ENCODE measurements around the gene CTNNAL1.
A peak's percentile ranks its signal among the peaks of the same experiment; 100 is the strongest.

Gene CTNNAL1

GRCh38 chr9:109040571-109040970, 27.3 kb upstream of the CTNNAL1 start:
- H3K79me2 ChIP-seq (ENCODE audit: control insufficient read depth, insufficient read depth, low read length, unreplicated experiment) = no peaks in the 10 kb centered on the region
- H2AFZ ChIP-seq (ENCODE audit: low read length, unreplicated experiment) = no peak overlapping the region
- H3K27me3 ChIP-seq (ENCODE audit: insufficient read depth, low read length) = no peaks in the 10 kb centered on the region
- no peak overlapping the region for H3K27ac ChIP-seq (ENCODE audit: low read depth, low read length)
- H3K36me3 ChIP-seq (ENCODE audit: insufficient read depth, low read length) = peaks cover 34% of the 10 kb centered on the region
- H3K4me3 ChIP-seq (ENCODE audit: low read depth, low read length) = no peak overlapping the region
- H3K4me1 ChIP-seq (ENCODE audit: control insufficient read depth, insufficient read depth, low read length, unreplicated experiment) = peaks cover 28% of the 10 kb centered on the region

GRCh38 chr9:109039539-109039938, 26.2 kb upstream of the CTNNAL1 start:
- no peak overlapping the region for H3K27ac ChIP-seq (ENCODE audit: low read depth, low read length)
- peaks cover 37% of the 10 kb centered on the region for H3K4me1 ChIP-seq (ENCODE audit: control insufficient read depth, insufficient read depth, low read length, unreplicated experiment)
- no peak overlapping the region for H3K4me3 ChIP-seq (ENCODE audit: low read depth, low read length)
- peaks cover 28% of the 10 kb centered on the region for H3K36me3 ChIP-seq (ENCODE audit: insufficient read depth, low read length)
- H3K79me2 ChIP-seq (ENCODE audit: control insufficient read depth, insufficient read depth, low read length, unreplicated experiment) = no peaks in the 10 kb centered on the region
- no peaks in the 10 kb centered on the region for H3K27me3 ChIP-seq (ENCODE audit: insufficient read depth, low read length)
- no peak overlapping the region for H2AFZ ChIP-seq (ENCODE audit: low read length, unreplicated experiment)

GRCh38 chr9:109037946-109038715, 24.8 kb upstream of the CTNNAL1 start:
- Histone ChIP-seq H2AFZ (ENCODE audit: low read length, unreplicated experiment) (no peak overlapping the region), H3K36me3 (ENCODE audit: insufficient read depth, low read length) (peaks cover 26% of the 10 kb centered on the region), H3K27me3 (ENCODE audit: insufficient read depth, low read length) (no peaks in the 10 kb centered on the region), H3K79me2 (ENCODE audit: control insufficient read depth, insufficient read depth, low read length, unreplicated experiment) (peaks cover 10% of the 10 kb centered on the region), H3K4me1 (ENCODE audit: control insufficient read depth, insufficient read depth, low read length, unreplicated experiment) (peaks cover 44% of the 10 kb centered on the region), H3K27ac (ENCODE audit: low read depth, low read length) (no peak overlapping the region), H3K4me3 (ENCODE audit: low read depth, low read length) (no peak overlapping the region)

GRCh38 chr9:109036744-109037680, 23.7 kb upstream of the CTNNAL1 start:
- H3K27me3 ChIP-seq (ENCODE audit: insufficient read depth, low read length) = no peaks in the 10 kb centered on the region
- H3K79me2 ChIP-seq (ENCODE audit: control insufficient read depth, insufficient read depth, low read length, unreplicated experiment) = peaks cover 13% of the 10 kb centered on the region
- no peak overlapping the region for H2AFZ ChIP-seq (ENCODE audit: low read length, unreplicated experiment)
- peaks cover 44% of the 10 kb centered on the region for H3K4me1 ChIP-seq (ENCODE audit: control insufficient read depth, insufficient read depth, low read length, unreplicated experiment)
- peak overlapping the region; percentile 73 for H3K27ac ChIP-seq (ENCODE audit: low read depth, low read length)
- H3K36me3 ChIP-seq (ENCODE audit: insufficient read depth, low read length) = peaks cover 23% of the 10 kb centered on the region
- no peak overlapping the region for H3K4me3 ChIP-seq (ENCODE audit: low read depth, low read length)

DNA sequence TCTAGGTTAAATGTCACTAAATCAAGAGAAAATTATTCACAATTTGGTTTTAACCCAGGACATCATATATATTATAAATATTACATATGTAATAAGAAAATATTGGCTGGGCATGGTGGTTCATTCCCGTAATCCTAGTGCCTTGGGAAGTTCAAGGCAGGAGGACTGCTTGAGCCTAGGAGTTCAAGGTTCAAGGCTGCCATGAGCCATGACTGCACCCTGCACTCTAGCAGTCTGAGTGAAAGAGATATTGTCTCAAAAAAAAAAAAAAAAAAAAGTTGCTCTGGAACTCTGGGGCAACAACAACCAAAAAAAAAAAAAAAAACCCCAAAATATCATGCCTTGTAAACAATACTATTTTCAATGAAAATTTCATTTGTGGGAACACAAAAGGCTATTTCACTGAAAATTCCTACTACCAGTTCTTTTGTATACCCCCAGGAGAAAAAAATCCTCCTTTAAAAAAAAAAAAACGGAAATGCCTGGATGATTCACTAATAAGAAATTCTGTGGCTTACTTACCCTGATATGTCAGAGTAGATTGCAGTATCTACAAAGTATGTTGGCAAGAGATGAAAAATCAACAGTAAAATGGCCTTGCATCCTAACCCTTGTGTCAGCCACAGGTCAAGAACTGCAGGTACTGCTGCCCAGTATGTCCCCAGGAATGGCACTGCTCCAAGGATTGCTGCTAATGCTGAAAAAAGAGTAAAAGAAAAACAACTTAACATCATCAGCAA, 22.6 kb upstream of the CTNNAL1 start:
- H3K4me3 ChIP-seq (ENCODE audit: low read depth, low read length) = no peak overlapping the region
- no peaks in the 10 kb centered on the region for H3K27me3 ChIP-seq (ENCODE audit: insufficient read depth, low read length)
- no peak overlapping the region for H2AFZ ChIP-seq (ENCODE audit: low read length, unreplicated experiment)
- H3K36me3 ChIP-seq (ENCODE audit: insufficient read depth, low read length) = peaks cover 22% of the 10 kb centered on the region
- H3K27ac ChIP-seq (ENCODE audit: low read depth, low read length) = peak overlapping the region; percentile 73
- H3K4me1 ChIP-seq (ENCODE audit: control insufficient read depth, insufficient read depth, low read length, unreplicated experiment) = peaks cover 56% of the 10 kb centered on the region
- H3K79me2 ChIP-seq (ENCODE audit: control insufficient read depth, insufficient read depth, low read length, unreplicated experiment) = peaks cover 15% of the 10 kb centered on the region

DNA sequence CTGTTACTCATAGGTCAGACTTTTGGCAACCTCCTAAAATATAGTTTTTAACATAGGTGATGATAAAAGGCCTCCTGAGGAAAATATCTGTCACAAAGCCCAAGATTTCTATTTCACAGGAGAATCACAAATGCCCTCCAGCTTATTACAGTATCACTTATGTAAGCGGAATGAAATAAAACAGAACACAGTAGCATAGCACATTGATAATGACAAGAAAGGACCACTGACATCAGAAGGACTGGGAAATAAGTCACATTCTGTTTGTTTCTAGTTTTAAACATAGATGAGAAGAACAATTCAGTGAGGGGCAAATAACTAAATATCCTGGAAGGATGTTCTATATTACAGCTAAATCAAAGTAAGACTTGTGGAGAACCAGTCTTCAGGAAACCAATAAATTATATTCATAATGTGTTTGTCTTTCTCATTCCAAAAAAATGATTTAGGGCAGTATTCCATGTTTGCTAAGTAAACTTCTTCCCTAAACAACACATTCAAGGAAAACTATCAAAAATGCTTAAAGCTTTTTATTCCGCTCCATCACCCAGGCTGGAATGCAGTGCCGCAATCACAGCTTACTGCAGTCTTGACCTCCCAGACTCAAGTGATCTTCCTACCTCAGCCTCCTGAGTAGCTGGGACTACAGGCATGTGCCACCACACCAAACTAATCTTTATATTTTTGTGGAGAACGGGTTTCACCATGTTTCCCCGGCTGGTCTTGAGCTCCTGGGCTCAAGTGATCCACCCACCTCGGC, 20.8 kb upstream of the CTNNAL1 start:
- Histone ChIP-seq H3K36me3 (ENCODE audit: insufficient read depth, low read length) (peaks cover 22% of the 10 kb centered on the region), H3K27ac (ENCODE audit: low read depth, low read length) (no peak overlapping the region)

GRCh38 chr9:109031241-109031640, 17.9 kb upstream of the CTNNAL1 start:
- Histone ChIP-seq H2AFZ (ENCODE audit: low read length, unreplicated experiment) (no peak overlapping the region), H3K4me3 (ENCODE audit: low read depth, low read length) (no peak overlapping the region), H3K27me3 (ENCODE audit: insufficient read depth, low read length) (no peaks in the 10 kb centered on the region), H3K79me2 (ENCODE audit: control insufficient read depth, insufficient read depth, low read length, unreplicated experiment) (peaks cover 15% of the 10 kb centered on the region), H3K36me3 (ENCODE audit: insufficient read depth, low read length) (peaks cover 16% of the 10 kb centered on the region), H3K4me1 (ENCODE audit: control insufficient read depth, insufficient read depth, low read length, unreplicated experiment) (peaks cover 33% of the 10 kb centered on the region), H3K27ac (ENCODE audit: low read depth, low read length) (no peak overlapping the region)

More for the DNA sequence above, 20.8 kb upstream of the CTNNAL1 start:
- Histone ChIP-seq H2AFZ (ENCODE audit: low read length, unreplicated experiment) (no peak overlapping the region), H3K79me2 (ENCODE audit: control insufficient read depth, insufficient read depth, low read length, unreplicated experiment) (peaks cover 15% of the 10 kb centered on the region), H3K4me1 (ENCODE audit: control insufficient read depth, insufficient read depth, low read length, unreplicated experiment) (peaks cover 56% of the 10 kb centered on the region), H3K4me3 (ENCODE audit: low read depth, low read length) (no peak overlapping the region), H3K27me3 (ENCODE audit: insufficient read depth, low read length) (no peaks in the 10 kb centered on the region)

- Histone ChIP-seq H3K27me3 (ENCODE audit: insufficient read depth, low read length) (no peaks in the 10 kb centered on the region), H3K4me3 (ENCODE audit: low read depth, low read length) (no peak overlapping the region), H3K36me3 (ENCODE audit: insufficient read depth, low read length) (peaks cover 16% of the 10 kb centered on the region), H3K79me2 (ENCODE audit: control insufficient read depth, insufficient read depth, low read length, unreplicated experiment) (peaks cover 15% of the 10 kb centered on the region), H3K4me1 (ENCODE audit: control insufficient read depth, insufficient read depth, low read length, unreplicated experiment) (peaks cover 26% of the 10 kb centered on the region), H2AFZ (ENCODE audit: low read length, unreplicated experiment) (no peak overlapping the region), H3K27ac (ENCODE audit: low read depth, low read length) (no peak overlapping the region)
Measured at GRCh38 chr9:109030426-109030825, 17.1 kb upstream of the CTNNAL1 start.

DNA sequence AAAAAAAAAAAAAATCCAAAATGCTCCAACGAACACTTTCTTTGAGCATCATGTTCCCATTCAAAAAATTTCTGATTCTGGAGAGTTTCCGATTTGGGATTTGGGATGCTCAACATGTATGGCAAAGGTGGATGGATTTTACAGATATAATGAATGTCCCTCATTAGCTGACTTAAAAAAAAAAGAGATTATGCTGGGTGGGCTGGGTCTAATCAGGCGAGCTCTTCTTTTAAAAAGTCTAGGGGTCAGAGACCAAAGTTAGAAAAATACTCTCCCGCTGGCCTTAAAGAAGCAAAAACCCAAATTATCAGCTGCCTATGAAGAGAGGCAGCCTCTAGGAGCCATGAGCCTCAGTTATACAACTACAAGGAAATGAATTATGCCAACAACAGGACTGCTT, 15.2 kb upstream of the CTNNAL1 start:
- Histone ChIP-seq H2AFZ (ENCODE audit: low read length, unreplicated experiment) (no peak overlapping the region), H3K27ac (ENCODE audit: low read depth, low read length) (no peak overlapping the region), H3K36me3 (ENCODE audit: insufficient read depth, low read length) (peaks cover 13% of the 10 kb centered on the region), H3K4me1 (ENCODE audit: control insufficient read depth, insufficient read depth, low read length, unreplicated experiment) (peaks cover 12% of the 10 kb centered on the region), H3K4me3 (ENCODE audit: low read depth, low read length) (no peak overlapping the region), H3K79me2 (ENCODE audit: control insufficient read depth, insufficient read depth, low read length, unreplicated experiment) (peaks cover 17% of the 10 kb centered on the region), H3K27me3 (ENCODE audit: insufficient read depth, low read length) (no peaks in the 10 kb centered on the region)

DNA sequence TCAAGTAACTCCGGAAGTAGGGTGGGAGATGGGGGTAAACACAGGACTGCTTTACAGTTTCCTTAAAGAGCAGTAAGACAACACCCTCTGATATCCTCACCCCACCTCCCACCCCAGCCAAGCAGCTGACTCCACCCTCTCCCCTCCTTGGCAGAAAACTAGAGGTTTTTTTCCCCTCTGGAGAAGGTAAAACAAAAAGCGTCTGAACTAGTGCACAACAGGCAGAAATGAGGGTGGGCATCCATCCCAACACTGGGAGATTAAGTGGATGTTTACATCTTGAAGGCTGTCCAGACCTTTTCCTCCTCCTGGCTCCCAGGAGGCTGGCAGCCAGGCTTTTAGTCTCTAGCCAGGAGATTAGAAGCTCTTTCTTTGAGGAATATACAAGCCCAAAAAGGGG, 13.9 kb upstream of the CTNNAL1 start:
- Histone ChIP-seq H3K79me2 (ENCODE audit: control insufficient read depth, insufficient read depth, low read length, unreplicated experiment) (peaks cover 11% of the 10 kb centered on the region), H3K4me1 (ENCODE audit: control insufficient read depth, insufficient read depth, low read length, unreplicated experiment) (peaks cover 12% of the 10 kb centered on the region), H2AFZ (ENCODE audit: low read length, unreplicated experiment) (no peak overlapping the region), H3K27ac (ENCODE audit: low read depth, low read length) (no peak overlapping the region), H3K27me3 (ENCODE audit: insufficient read depth, low read length) (no peaks in the 10 kb centered on the region), H3K4me3 (ENCODE audit: low read depth, low read length) (no peak overlapping the region), H3K36me3 (ENCODE audit: insufficient read depth, low read length) (peaks cover 8% of the 10 kb centered on the region; the same call in 1 of the 2 replicates)
